ENCODE measurements around the gene FRMD4A. TPM values are rescaled to one million over a fixed set of nuclear protein-coding genes. Genes with fewer than 3 reads are reported as not detected.

FRMD4A gene
- polyA plus RNA-seq, 1 of the 3 experiments (the other 2 are of a cell fraction) = 37.7 TPM

- peaks cover 0 to 12% of the 10 kb centered on the region in 2 experiments; a peak in 3 of 4 replicates for H3K4me1 ChIP-seq (ENCODE audit: control insufficient read depth in 1 of 2, insufficient read depth in 2 of 2, low read depth in 1 of 2, low read length in 1 of 2)
- no peak overlapping the region for H2AFZ ChIP-seq (ENCODE audit: low read depth)
- H4K20me1 ChIP-seq (ENCODE audit: insufficient read depth) = no peaks in the 10 kb centered on the region
- no peak overlapping the region for H3K4me2 ChIP-seq
- no peaks in the 10 kb centered on the region for H3K9me3 ChIP-seq
- ChIA-PET POLR2A (no interaction called here), CTCF (interaction anchor here (0.7 to 1.5 kb wide), 2 partner anchors 27 to 221 kb away, joined by 3 read pairs; no protein-coding TSS in a partner anchor)
- H3K27ac ChIP-seq (ENCODE audit: low read depth in 2 of 2, low read length in 1 of 2) = no peak overlapping the region
- no peak overlapping the region for H3K4me3 ChIP-seq (ENCODE audit: low read depth in 2 of 2, low read length in 1 of 2)
- no peaks in the 10 kb centered on the region for H3K36me3 ChIP-seq (replicated peaks in 1 of 2; ENCODE audit: control insufficient read depth in 1 of 2, insufficient read depth in 2 of 2, low read length in 1 of 2)
- H3K9ac ChIP-seq = no peak overlapping the region
- peaks cover 31% of the 10 kb centered on the region for H3K27me3 ChIP-seq (ENCODE audit: insufficient read depth)
- no peaks in the 10 kb centered on the region for H3F3A ChIP-seq (replicated peaks; ENCODE audit: insufficient read depth)
- no peaks in the 10 kb centered on the region for H3K9me2 ChIP-seq
- TF ChIP-seq REST (IDR thresholded peaks at IDR 0.05; ENCODE audit: low read depth, low read length) (no peak), ELF1 (IDR thresholded peaks at IDR 0.05) (no peak), RXRA (IDR thresholded peaks at IDR 0.05; ENCODE audit: borderline replicate concordance, low read depth) (no peak), ZBTB33 (IDR thresholded peaks at IDR 0.05; ENCODE audit: borderline replicate concordance, low read depth) (no peak), IRF3 (IDR thresholded peaks at IDR 0.05; ENCODE audit: low read depth, low read length) (no peak)
- H3K79me2 ChIP-seq (ENCODE audit: insufficient read depth) = no peaks in the 10 kb centered on the region
- 34% methylated on average over 3 of the region's 3 CpGs for WGBS (ENCODE audit: low lambda C conversion rate)
- DNase-seq = no peak
Observed at GRCh38 chr10:14332903-14333302, 2.2 kb upstream of the FRMD4A start.

- Histone ChIP-seq H3K4me3 (ENCODE audit: low read depth in 2 of 2, low read length in 1 of 2) (no peak overlapping the region), H3K4me2 (no peak overlapping the region), H3K9me3 (no peaks in the 10 kb centered on the region), H3K9me2 (no peaks in the 10 kb centered on the region), H3K27ac (ENCODE audit: low read depth in 2 of 2, low read length in 1 of 2) (no peak overlapping the region), H3K36me3 (replicated peaks in 1 of 2; ENCODE audit: control insufficient read depth in 1 of 2, insufficient read depth in 2 of 2, low read length in 1 of 2) (no peaks in the 10 kb centered on the region), H3K27me3 (ENCODE audit: insufficient read depth) (peaks cover 31% of the 10 kb centered on the region), H3K9ac (no peak overlapping the region), H3F3A (replicated peaks; ENCODE audit: insufficient read depth) (no peaks in the 10 kb centered on the region), H2AFZ (ENCODE audit: low read depth) (no peak overlapping the region), H3K79me2 (ENCODE audit: insufficient read depth) (no peaks in the 10 kb centered on the region), H4K20me1 (ENCODE audit: insufficient read depth) (no peaks in the 10 kb centered on the region), H3K4me1 (ENCODE audit: control insufficient read depth in 1 of 2, insufficient read depth in 2 of 2, low read depth in 1 of 2, low read length in 1 of 2) (peaks cover 0 to 12% of the 10 kb centered on the region in 2 experiments; a peak in 2 of 4 replicates)
- DNase-seq = peak; percentile 34
- ChIA-PET POLR2A (no interaction called here), CTCF (interaction anchor here (0.7 to 1.4 kb wide), 3 partner anchors 27 to 133 kb away, joined by 3 to 4 read pairs (median 3); no protein-coding TSS in a partner anchor)
- no peak for TF ChIP-seq IRF3 (IDR thresholded peaks at IDR 0.05; ENCODE audit: low read depth, low read length)
- no peak for TF ChIP-seq SMC3 (IDR thresholded peaks at IDR 0.05; ENCODE audit: low read depth, low read length)
- no peak for TF ChIP-seq JUND (IDR thresholded peaks at IDR 0.05)
- no peak for TF ChIP-seq GABPA (IDR thresholded peaks at IDR 0.05; ENCODE audit: low read depth)
- TF ChIP-seq NFIC (IDR thresholded peaks at IDR 0.05; ENCODE audit: borderline replicate concordance) = no peak
- TF ChIP-seq YY1 (IDR thresholded peaks at IDR 0.05; ENCODE audit: low read depth) = no peak
- no peak for TF ChIP-seq MEF2A (IDR thresholded peaks at IDR 0.05; ENCODE audit: borderline replicate concordance, low read depth)
- TF ChIP-seq NRF1 (IDR thresholded peaks at IDR 0.05; ENCODE audit: low read depth, low read length) = no peak
- no peak for TF ChIP-seq MXI1 (IDR thresholded peaks at IDR 0.05; ENCODE audit: low read depth, low read length)
- no peak for TF ChIP-seq RXRA (IDR thresholded peaks at IDR 0.05; ENCODE audit: borderline replicate concordance, low read depth)
- TF ChIP-seq PBX3 (IDR thresholded peaks at IDR 0.05) = no peak
- no peak for TF ChIP-seq FOXM1 (IDR thresholded peaks at IDR 0.05; ENCODE audit: low read depth)
- TF ChIP-seq MAX (IDR thresholded peaks at IDR 0.05; ENCODE audit: low read depth) = no peak
- no peak for TF ChIP-seq TAF1 (IDR thresholded peaks at IDR 0.05; ENCODE audit: borderline replicate concordance, low read depth, low read length)
- 34% methylated on average over 11 of the region's 13 CpGs for WGBS (ENCODE audit: low lambda C conversion rate)
Observed at GRCh38 chr10:14329746-14330173, 964 bp downstream of the FRMD4A start.
